ENCODE results near the gene BARHL1.

DNA sequence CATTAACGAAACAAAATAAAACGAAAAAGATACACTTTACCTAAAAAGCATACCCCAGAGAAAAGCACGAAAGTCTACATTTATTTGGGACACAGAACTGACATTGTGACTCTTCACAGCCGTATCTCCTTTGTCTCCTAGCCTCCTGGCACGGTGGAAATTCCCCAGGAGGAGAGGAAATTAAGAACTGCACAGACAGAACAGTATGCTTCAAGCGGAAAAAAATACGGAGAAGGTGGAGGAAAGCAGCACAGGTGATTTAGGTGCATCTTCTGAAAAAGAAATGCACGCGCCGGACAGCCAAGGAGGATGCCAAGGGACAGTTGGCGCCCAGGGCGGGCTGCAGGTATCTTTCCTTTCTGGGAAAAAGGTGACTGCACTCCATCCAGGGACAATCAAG lies 55.4 kb downstream of the BARHL1 start:
- TF ChIP-seq POLR2A (IDR thresholded peaks at IDR 0.05; ENCODE audit: low read depth) (no peak), POLR2AphosphoS5 (IDR thresholded peaks at IDR 0.05) (no peak), EP300 (IDR thresholded peaks at IDR 0.05) (no peak)
- TF ChIP-seq, protein P1, sequence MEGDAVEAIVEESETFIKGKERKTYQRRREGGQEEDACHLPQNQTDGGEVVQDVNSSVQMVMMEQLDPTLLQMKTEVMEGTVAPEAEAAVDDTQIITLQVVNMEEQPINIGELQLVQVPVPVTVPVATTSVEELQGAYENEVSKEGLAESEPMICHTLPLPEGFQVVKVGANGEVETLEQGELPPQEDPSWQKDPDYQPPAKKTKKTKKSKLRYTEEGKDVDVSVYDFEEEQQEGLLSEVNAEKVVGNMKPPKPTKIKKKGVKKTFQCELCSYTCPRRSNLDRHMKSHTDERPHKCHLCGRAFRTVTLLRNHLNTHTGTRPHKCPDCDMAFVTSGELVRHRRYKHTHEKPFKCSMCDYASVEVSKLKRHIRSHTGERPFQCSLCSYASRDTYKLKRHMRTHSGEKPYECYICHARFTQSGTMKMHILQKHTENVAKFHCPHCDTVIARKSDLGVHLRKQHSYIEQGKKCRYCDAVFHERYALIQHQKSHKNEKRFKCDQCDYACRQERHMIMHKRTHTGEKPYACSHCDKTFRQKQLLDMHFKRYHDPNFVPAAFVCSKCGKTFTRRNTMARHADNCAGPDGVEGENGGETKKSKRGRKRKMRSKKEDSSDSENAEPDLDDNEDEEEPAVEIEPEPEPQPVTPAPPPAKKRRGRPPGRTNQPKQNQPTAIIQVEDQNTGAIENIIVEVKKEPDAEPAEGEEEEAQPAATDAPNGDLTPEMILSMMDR (IDR thresholded peaks at IDR 0.05): no peak
